Measurements from ENCODE around the gene DCAF4L1. TPM values are rescaled to one million over a fixed set of nuclear protein-coding genes. Genes with fewer than 3 reads are reported as not detected.

DCAF4L1 gene
- 0.19 TPM for total RNA-seq
- long read RNA-seq: 0 reads

DNA sequence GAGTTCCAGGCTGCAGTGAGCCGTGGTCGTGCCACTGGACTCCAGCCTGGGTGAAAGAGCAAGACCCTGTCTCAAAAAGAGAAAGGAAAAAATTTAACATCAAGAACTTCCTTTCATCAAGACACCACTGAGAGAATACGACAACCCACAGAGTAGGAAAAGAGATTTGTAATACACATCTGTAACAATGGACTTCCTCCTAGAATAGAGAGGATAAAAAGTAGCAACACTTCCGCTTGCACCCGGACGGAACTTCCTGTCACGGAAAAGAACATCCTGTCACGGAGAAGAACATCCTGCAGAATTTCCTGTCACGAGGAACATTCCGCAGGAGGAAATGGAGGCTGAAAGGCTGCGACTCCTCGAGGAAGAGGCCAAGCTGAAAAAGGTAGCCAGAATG, at the start of gene DCAF4L1:
Gene DCAF4L1 (plus strand): TSS at position 301 of the 400 bp plus-strand sequence. CDS start 37 bp downstream, at position 338.
- DNase-seq (no peak), ATAC-seq (ENCODE audit: poor library complexity) (no peak)
- intact Hi-C loops (cut with DNase I): no loop called here

DNA sequence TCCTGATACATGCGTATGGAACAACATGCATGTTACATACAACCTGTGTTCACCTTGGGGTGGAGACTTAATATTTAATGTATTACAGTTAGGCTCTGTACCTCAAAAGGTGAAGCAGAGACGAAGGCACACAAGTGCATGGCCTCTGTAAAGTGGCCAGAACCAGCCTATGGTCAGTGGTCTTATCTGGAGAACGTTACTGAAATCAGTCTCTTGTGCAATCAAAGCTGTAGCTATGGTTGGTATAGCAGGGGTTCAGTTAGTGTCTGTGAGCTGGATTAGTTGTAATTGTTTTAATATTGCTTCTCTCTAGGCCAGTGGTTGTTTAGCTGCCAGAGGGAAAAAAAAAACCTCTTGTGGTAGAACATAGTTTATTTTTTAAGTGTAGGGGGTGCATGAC, 48.6 kb upstream of the DCAF4L1 start:
- ATAC-seq (ENCODE audit: poor library complexity) (no peak), DNase-seq (no peak)
- intact Hi-C loops (cut with DNase I): no loop called here

DNA sequence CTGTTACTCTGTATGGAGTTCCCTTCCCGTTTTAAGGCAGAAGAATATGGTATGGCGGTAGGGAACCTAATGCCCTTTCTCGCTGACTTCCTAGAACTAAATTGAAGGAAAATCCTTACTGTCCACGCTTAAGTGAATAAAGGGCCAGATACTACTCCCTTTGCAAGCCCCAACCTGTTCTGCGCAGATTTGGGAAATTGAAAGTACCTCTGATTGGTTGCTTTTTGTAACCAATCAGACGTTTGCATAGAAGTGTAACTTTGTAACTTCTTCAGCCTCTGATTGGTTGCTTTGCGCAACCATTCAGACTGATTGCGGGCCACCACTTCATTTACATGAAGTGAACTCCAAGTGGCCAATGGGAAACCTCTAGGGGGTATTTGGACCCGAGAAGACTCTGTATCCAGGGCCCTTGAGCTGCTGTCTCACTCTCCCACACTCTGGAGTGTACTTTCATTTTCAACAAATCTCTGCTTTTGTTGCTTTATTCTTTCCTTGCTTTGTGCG, 47.5 kb upstream of the DCAF4L1 start:
- peak; percentile 43 for DNase-seq
- intact Hi-C loops (cut with DNase I): no loop called here
- ATAC-seq (ENCODE audit: poor library complexity): no peak

GRCh38 chr4:41934514-41934900, 47.0 kb upstream of the DCAF4L1 start:
- ATAC-seq (ENCODE audit: poor library complexity) (peak; percentile 23), DNase-seq (no peak)
- intact Hi-C loops (cut with DNase I): no loop called here

DNA sequence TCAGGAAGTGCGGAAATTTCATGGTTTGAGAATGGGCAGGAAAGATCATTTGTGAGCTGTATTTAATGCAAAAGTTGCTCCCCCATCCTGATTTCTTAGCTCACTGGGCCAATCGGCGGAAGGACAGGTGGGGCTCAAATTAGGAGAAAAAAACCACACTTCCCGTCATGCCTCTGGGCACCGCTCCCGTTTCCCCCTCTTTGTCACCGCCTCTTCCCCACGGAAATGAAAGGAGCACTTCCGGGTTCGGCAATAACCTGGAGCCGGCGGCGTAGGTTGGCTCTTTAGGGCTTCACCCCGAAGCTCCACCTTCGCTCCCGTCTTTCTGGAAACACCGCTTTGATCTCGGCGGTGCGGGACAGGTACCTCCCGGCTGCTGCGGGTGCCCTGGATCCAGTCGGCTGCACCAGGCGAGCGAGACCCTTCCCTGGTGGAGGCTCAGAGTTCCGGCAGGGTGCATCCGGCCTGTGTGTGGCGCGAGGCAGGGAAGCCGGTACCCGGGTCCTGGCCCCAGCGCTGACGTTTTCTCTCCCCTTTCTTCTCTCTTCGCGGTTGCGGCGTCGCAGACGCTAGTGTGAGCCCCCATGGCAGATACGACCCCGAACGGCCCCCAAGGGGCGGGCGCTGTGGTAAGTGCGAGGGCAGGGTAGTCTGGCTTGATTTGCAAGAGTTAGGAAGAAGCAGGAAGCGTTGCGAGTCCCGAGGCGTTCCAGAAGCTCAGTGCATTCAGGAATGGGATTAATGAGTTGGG, 46.5 kb upstream of the DCAF4L1 start, which contains the start of gene TMEM33:
Gene TMEM33 (plus strand): TSS at position 529 of the 751 bp plus-strand sequence. CDS start 56 bp downstream, at position 585.
- intact Hi-C loops (cut with DNase I): no loop called here
- DNase-seq (peak; percentile 90), ATAC-seq (ENCODE audit: poor library complexity) (peak; percentile 99)

GRCh38 chr4:41935652-41936021, 45.9 kb upstream of the DCAF4L1 start:
- ATAC-seq (ENCODE audit: poor library complexity) (peak; percentile 6), DNase-seq (no peak)
- intact Hi-C loops (cut with DNase I): no loop called here

- no peak for ATAC-seq (ENCODE audit: poor library complexity)
- intact Hi-C loops (cut with DNase I): no loop called here
- no peak for DNase-seq
These were observed 42.4 kb upstream of the DCAF4L1 start for GRCh38 chr4:41939016-41939626.

GRCh38 chr4:41940834-41941233, 40.7 kb upstream of the DCAF4L1 start:
- ATAC-seq (ENCODE audit: poor library complexity) (no peak), DNase-seq (no peak)
- intact Hi-C loops (cut with DNase I): no loop called here

DNA sequence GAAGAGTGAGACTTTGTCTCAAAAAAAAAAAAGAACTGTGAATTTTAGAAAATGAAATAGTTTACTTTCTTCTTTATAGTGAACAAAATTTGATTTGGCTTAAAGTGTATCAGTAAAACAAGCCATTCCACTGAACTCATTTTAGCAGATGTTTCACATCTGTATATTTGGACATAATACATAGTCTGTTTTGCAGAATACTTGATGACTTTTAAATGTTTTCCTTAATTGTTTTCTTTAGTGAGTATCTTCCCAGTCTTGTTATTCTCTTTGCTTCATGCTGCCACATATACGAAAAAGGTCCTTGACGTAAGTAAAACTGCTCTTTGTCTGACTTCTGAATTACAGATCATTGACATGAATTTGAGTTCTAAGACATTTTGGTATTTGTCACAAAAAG, 38.0 kb upstream of the DCAF4L1 start:
- DNase-seq (no peak), ATAC-seq (ENCODE audit: poor library complexity) (no peak)
- intact Hi-C loops (cut with DNase I): no loop called here

DNA sequence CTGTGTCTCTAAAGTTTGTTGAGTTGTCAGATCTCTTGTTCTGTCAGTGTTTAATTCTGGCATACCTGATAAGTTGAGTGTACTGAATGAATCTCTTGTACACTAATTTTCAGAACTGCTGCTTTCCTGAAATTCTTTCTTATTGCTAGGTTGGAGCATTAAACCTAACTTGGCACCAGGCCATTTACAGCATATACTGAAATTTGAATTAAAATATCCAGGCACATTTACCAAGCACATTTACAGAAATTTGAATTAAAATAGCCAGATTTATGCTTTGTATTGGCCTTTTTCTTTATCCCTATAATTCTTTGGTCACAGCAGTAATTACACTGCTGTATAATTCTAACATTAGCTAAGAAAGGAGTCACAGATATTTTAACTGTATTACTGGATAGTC, 37.5 kb upstream of the DCAF4L1 start:
- DNase-seq: no peak
- ATAC-seq (ENCODE audit: poor library complexity): no peak
- intact Hi-C loops (cut with DNase I): no loop called here

DNA sequence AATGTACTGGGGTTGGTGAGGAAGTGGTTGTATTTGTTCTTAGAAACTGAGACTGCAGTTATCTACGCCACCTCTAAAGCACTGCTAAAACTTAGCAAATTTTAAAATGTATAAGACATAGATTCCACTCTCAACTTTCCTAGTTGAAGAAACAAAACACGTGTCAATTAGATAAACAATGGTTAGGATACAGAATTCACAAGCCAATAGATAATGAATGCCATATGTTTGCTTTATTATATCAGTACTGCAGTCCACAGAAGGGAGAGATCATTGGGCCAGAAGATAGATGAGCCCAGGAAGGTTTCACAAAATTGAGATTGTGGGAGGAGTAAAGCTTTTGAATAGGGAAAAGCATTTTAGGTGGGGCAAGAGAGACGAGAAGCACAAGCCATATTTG, 32.0 kb upstream of the DCAF4L1 start:
- intact Hi-C loops (cut with DNase I): no loop called here
- ATAC-seq (ENCODE audit: poor library complexity): no peak
- DNase-seq: no peak

GRCh38 chr4:41957634-41958033, 23.9 kb upstream of the DCAF4L1 start:
- intact Hi-C loops (cut with DNase I): no loop called here
- no peak for ATAC-seq (ENCODE audit: poor library complexity)
- DNase-seq: no peak

DNA sequence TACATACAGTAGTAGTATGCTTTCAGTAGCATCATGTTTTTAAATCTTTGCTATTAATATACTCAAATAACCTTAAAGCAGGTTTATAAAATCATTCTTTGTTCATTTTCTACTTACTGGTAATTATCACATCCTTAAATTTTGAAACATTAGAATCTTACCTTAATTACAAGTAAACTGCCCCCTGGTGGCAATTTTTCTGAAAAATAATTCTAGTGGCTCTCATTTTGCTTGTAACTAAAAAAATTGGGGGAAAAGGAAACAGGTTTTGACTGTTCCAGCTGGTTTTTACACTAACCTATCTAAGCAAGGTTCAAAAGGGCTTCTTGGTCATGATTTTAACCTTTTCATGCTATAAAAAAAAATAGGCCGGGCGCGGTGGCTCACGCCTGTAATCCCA, 18.5 kb upstream of the DCAF4L1 start:
- DNase-seq (no peak), ATAC-seq (ENCODE audit: poor library complexity) (no peak)
- intact Hi-C loops (cut with DNase I): no loop called here

- intact Hi-C loops (cut with DNase I): no loop called here
- no peak for ATAC-seq (ENCODE audit: poor library complexity)
- no peak for DNase-seq
These were observed 17.2 kb upstream of the DCAF4L1 start for GRCh38 chr4:41964401-41964800.

DNA sequence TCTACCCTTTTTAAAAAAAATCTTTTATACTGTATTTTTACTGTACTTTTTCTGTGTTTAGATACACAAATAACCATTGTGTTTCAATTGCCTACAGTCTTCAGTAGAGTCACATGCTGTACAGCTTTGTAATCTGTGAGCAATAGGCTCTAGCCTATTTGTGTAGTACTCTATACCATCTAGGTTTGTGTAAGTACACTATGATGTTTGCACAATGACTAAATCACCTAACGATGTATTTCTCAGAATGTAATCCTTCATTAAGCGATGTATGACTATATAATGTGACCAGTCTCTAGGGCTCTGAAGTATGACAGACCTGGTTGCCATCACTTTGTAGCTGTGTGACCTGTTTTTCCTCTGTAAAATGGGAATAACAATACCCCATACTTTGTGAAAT, 14.2 kb upstream of the DCAF4L1 start:
- ATAC-seq (ENCODE audit: poor library complexity) (no peak), DNase-seq (no peak)
- intact Hi-C loops (cut with DNase I): no loop called here

GRCh38 chr4:41969671-41970070, 11.9 kb upstream of the DCAF4L1 start:
- ATAC-seq (ENCODE audit: poor library complexity): no peak
- intact Hi-C loops (cut with DNase I): no loop called here
- no peak for DNase-seq

GRCh38 chr4:41975341-41975740, 6.2 kb upstream of the DCAF4L1 start:
- ATAC-seq (ENCODE audit: poor library complexity) (no peak), DNase-seq (no peak)
- intact Hi-C loops (cut with DNase I): no loop called here

DNA sequence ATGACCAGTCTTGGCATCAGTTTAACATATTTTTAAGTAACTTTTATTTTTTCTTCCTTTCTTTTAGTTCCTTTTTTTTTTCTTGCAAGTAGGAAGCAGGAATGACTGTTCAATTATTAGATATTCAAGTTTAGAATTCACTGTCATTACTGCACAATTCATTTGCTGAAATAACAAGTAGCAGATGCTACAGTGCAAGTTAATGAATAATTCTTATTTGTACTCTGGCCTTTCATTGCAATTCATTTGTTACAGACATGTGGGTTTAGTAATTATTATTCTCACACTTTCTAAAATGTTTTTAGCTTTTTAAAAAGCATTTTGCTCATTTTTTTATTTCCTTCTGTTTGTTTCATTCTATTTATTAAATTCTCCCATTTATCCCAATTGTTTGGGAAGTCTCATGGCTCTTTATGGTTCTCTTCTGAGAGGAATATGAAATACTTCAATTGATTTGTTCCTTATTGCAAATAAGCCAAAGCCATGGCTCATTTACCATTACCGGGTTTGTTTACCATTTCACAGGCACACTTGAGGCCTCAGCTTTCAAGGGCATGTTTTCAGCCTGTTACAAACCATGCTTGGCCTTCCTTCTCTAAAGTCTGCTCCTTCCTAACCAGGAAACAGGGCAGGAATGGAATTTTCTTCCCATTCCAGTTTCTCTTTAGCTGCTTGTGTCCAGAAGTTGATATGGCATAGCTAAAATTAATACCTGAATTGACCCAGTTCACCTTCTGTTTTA, 4.6 kb upstream of the DCAF4L1 start:
- DNase-seq: no peak
- intact Hi-C loops (cut with DNase I): no loop called here
- ATAC-seq (ENCODE audit: poor library complexity): no peak

- DNase-seq (no peak), ATAC-seq (ENCODE audit: poor library complexity) (no peak)
- intact Hi-C loops (cut with DNase I): no loop called here
These were observed 3.8 kb upstream of the DCAF4L1 start for GRCh38 chr4:41977709-41978108.

- DNase-seq (no peak), ATAC-seq (ENCODE audit: poor library complexity) (no peak)
- intact Hi-C loops (cut with DNase I): no loop called here
These were observed 1.2 kb downstream of the DCAF4L1 start for GRCh38 chr4:41982716-41983115.
